Measurements from ENCODE around the gene APOO.
A peak's percentile ranks its signal among the peaks of the same experiment; 100 is the strongest.
"Not testable (repeated sequence)": the region's sequence is repeated elsewhere in the genome, so short reads cannot be mapped to it uniquely, and the experiment has no call there.

Gene APOO

GRCh38 chrX:23902419-23902818, 5.3 kb downstream of the APOO start:
- DNase-seq (ENCODE audit: low spot score) = peak; percentile 74

DNA sequence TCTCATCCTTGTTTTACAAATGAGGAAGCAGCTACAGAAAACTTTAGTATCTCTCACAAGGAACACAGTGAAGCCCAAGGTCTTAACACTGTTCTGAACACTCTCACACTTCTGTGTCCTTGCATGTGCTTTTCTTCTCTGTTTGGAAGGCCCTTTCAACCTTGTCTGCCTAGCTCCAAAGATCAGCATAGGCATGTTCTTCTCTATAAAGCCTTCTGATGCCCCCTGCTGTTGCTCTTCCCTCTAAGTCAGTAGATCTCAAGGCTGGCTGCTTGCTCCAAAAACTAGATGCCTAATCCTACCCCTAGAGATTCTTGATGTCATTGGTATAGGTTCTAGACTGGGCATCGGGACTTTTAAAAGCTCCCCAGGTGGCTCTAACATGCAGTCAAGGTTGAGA, 5.9 kb downstream of the APOO start:
- DNase-seq (ENCODE audit: low spot score) = peak; percentile 70

DNA sequence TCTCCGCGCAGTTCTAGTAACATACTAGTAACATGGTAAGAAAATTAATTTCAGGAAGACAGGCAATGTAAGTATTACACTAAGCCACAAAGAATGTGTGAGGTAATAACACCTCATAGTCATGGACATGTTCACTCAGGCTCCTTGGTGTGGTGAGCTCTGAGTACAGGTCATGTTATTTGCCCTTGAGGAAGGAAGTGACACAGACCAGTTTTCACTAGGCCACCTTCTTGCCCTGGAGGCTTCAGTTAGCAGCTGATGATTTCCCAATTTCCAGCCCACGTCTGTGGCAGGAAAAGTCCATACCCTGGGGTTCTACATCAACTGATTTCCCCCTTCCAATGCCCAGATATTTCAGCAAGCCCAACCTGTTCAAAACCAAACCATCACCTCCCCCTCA, 6.7 kb downstream of the APOO start:
- DNase-seq (ENCODE audit: low spot score) = peak; percentile 19

DNA sequence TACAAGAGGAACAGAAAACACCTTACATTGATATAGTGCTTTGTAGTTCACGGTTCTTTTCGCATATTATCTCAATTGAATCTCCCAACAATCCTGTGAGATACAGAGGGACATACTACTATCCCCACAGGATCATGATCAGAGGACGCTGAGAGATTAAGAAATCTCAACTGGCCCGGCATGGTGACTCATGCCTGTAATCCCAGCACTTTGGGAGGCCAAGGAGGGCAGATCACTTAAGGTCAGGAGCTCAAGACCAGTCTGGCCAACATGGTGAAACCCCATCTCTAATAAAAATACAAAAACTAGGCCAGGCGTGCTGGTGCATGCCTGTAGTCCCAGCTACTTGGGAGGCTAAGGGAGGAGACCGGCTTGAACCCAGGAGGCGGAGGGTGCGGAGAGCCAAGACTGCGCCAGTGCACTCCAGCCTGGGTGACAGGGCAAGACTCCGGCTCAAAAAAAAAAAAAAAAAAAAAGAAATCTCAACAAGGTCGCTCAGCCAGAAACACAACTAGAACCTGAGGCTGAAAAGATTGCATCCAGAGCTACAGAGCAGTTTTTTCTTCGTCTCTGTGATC, 7.4 kb downstream of the APOO start:
- no peak for DNase-seq (ENCODE audit: low spot score)

- peak; percentile 27 for DNase-seq (ENCODE audit: low spot score)
Measured at GRCh38 chrX:23898412-23898959, 9.3 kb downstream of the APOO start.

- DNase-seq (ENCODE audit: low spot score) = no peak
Measured at GRCh38 chrX:23896981-23897380, 10.8 kb downstream of the APOO start.

DNA sequence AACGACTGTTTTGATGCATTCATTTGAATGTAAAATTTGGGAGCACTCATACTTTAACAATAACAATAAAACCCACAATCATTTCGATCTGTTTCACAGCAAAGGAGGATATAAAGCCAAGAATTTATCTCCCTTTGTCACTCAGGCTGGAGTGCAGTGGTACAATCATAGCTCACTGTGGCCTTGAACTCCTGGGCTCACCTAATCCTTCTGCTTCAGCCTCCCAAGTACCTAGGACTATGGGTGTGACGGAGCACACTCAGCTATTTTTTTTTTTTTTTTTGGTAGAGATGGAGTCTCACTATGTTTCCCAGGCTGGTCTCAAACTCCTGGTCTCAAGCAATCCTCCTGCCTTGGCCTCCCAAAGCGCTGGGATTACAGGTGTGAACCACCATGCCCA, 11.2 kb downstream of the APOO start:
- not testable (repeated sequence) for DNase-seq (ENCODE audit: low spot score)

DNA sequence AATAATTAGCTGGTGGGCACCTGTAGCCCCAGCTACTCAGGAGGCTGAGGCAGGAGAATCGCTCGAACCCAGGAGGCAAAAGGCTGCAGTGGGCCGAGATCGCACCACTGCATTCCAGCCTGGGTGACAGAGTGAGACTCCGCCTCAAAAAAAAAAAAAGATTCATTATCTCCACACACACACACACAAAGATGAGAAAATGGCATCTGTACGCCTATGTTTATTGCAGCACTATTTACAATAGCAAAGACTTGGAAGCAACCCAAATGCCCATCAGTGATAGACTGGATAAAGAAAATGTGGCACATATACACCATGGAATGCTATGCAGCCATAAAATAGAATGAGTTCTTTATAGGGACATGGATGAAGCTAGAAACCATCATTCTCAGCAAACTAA, 12.7 kb downstream of the APOO start:
- not testable (repeated sequence) for DNase-seq (ENCODE audit: low spot score)

- DNase-seq (ENCODE audit: low spot score) = no peak
Measured at GRCh38 chrX:23890933-23891332, 16.8 kb downstream of the APOO start.

DNA sequence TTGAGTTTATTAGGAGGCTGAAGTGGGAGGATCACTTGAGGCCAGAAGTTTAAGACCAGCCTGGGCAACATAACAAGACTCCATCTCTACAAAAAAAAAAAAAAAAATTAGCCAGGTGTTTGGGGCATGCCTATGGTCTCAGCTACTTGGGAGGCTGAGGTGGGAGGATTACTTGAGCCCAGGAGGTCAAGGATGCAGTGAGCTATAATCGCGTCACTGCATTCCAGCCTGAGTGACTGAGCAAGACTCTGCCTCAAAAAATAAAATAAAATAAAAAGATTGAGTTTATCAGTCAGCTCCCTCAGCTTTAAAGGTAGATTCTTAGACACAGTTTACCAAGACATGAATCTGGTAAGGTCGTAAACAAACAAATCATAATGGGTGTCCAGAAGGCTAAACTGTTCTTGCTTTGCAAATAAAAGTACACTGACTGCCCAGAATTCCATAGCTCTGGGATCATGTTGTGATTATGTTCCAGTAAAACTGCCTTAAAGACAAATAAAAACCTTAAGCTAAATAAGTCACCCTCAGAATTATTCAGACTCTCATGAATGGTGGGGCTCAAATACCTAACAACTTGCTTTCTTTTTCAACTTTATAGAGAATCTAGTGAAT, 18.7 kb downstream of the APOO start:
- no peak for DNase-seq (ENCODE audit: low spot score)

GRCh38 chrX:23887918-23888317, 19.8 kb downstream of the APOO start:
- no peak for DNase-seq (ENCODE audit: low spot score)

- no peak for DNase-seq (ENCODE audit: low spot score)
Measured at GRCh38 chrX:23887451-23887850, 20.3 kb downstream of the APOO start.

DNA sequence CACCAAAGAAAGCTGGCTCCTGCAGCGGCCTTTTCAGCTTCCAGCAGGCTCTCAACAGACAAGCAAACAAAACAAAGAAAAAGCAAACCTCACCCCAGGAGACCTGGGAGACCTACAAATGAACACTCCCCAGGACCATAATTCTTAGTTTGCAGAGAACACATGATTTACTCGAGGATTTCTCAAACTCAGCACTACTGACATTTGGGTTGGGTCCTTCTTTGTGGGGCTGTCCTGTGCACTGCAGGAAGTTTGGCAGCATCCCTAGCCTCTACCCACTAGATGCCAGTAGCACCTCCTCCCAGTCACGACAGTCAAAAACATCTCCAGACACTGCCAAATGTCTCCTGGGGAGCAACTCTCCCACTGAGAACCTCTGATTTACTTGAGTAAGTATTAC, 21.9 kb downstream of the APOO start:
- DNase-seq (ENCODE audit: low spot score) = no peak

DNA sequence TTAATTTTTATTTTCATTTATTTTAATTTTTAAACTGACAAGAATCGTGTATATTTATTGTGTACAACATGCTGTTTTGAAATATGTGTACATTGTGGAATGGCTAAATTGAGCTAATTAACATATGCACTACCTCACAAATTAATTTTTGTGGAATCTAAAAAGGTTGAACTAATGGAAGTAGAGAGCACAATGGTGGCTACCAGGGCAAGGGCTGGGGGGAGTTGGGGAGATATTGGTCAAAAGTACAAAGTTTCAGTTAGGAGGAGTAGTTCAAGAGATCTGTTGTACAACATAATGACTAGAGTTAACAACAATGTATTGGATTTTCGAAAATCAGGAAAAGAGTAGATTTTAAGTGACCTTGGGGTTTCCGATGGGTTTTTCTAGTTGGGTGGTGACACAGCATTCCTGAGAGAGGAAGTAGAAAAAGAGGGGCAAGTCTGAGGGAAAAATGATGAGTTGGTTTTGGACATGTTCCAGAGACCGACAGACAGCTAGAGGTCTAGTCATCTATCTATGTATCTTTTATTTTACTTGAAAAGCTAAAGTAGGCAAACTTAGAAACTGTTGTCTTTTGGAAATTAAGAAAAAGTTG, 23.2 kb downstream of the APOO start:
- DNase-seq (ENCODE audit: low spot score) = no peak

- no peak for DNase-seq (ENCODE audit: low spot score)
Measured at GRCh38 chrX:23883737-23884354, 23.9 kb downstream of the APOO start.

DNA sequence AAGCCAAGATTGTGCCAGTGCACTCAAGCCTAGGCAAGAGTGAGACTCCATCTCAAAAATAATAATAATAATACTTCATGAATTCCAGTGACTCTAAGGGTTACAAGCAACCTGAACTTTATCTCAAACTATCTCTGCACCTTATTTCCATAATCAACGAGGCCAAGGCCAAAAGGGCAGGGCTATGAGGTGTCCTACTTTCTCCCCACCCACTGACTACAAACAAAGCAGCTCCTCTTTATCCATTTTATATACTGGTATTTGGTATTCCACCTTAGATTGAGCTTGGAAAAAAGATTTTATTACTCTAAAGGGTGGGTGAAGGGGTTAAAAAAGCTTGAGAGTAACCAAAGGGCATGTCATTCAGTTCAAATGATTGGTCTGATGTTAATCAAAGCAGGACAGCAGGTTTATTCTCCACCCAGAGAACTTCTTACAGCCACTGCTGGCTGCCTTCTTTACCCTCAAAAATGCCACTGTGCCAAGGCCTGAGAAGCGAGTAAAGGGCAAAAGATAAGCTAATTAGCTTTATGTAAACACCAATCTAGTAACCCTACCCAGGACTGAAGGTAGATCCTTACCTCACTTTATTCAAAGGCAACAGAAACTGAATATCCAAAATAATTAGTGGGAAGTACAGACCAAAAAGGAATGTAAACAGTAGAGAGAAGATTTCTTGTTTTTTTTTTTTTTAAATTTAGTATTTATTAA, 28.2 kb downstream of the APOO start:
- DNase-seq (ENCODE audit: low spot score) = no peak

DNA sequence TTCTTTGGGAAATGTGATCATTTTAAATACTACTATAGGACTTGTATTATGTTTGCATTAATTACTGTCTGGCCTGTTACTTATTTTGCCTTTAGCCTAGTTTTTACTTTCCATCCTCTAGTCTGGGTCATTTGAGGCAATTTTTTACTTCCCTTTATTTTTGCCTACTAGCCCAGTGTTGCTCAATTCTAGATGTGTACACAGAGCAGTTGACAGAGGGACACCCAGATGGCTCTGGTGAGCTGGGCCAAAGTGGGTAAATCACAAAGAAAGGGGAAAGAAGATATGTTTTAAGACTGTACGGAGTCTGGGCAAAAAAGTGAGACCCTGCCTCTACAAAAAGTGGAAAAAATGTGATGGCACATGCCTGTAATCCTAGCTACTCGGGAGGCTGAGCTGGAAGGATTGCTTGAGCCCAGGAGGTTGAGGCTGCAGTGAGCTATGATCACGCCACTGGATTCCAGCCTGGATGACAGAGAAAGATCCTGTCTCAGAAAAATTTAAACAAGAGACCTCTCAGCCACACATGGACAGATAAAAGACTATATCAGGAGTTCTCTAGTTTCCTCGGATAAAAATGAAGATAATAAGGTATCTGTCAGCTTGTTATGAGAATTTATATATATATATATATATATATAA, 35.7 kb downstream of the APOO start:
- DNase-seq (ENCODE audit: low spot score) = no peak

- DNase-seq (ENCODE audit: low spot score) = no peak
Measured at GRCh38 chrX:23870041-23870440, 37.7 kb downstream of the APOO start.

DNA sequence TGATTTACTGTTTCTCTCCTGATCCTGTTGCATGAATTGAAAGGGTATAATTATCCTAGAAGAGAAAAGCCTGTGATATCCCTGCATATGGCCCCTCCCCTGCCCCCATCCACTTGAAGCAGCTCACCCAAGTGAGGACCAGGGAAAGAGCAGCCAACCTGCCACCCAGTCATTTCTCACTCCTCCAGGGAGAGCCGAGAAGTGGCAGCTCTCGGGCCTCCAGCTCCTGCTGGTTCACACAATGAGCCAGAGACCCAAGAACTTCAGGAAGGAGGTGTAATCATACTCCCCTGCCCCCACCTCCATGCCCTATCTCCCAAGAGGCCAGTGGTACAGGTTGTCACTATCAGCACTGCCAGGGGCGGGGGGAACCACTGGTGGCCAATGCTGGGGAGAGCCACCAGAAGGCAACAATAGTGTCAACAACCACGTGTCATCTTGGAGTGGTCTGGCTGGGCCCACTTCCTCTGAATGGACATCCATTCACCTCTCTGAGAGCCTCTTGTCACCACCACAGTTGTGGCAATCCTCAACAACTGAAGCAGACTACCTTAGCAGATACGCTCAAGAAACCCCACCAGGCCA, 42.9 kb downstream of the APOO start:
- DNase-seq (ENCODE audit: low spot score) = no peak

- not testable (repeated sequence) for DNase-seq (ENCODE audit: low spot score)
Measured at GRCh38 chrX:23861952-23862351, 45.8 kb downstream of the APOO start.

GRCh38 chrX:23861215-23861896, 46.4 kb downstream of the APOO start:
- DNase-seq (ENCODE audit: low spot score) = no peak
